Measurements from ENCODE around the gene MAML2. TPM values are rescaled to one million over a fixed set of nuclear protein-coding genes. Genes with fewer than 3 reads are reported as not detected.

Gene MAML2
- total and polyA plus RNA-seq, 2 of the 8 experiments (the other 6 are each of a cell fraction or from before 2014, with no cell fraction given): 3.8 to 6.6 TPM

GRCh38 chr11:95999711-96000406 is 343.1 kb downstream of the MAML2 start:
- Histone ChIP-seq H4K91ac (replicated peaks; ENCODE audit: insufficient read length, low read length) (no peak overlapping the region), H3K4me1 (replicated peaks in 1 of 4; ENCODE audit: control insufficient read depth in 3 of 4, insufficient read depth in 4 of 4, low read length in 3 of 4) (peaks cover 0 to 7% (median 2%) of the 10 kb centered on the region in 4 experiments; a peak in 2 of 7 replicates), H4K20me1 (replicated peaks in 1 of 2; ENCODE audit: control insufficient read depth in 1 of 2, insufficient read depth in 2 of 2, low read length in 2 of 2) (no peaks in the 10 kb centered on the region), H3K4me3 (ENCODE audit: extremely low read depth in 1 of 4, insufficient read depth in 2 of 4, low read depth in 3 of 4, low read length in 4 of 4) (no peak overlapping the region), H3K79me2 (ENCODE audit: control insufficient read depth in 1 of 2, insufficient read depth in 2 of 2, low read length in 2 of 2) (no peaks in the 10 kb centered on the region), H3K4ac (replicated peaks; ENCODE audit: insufficient read length, low read depth, low read length) (no peak overlapping the region), H2BK5ac (ENCODE audit: low read depth, low read length) (peak overlapping the region; percentile 29; the same call in 1 of the 2 replicates), H4K8ac (ENCODE audit: extremely low read depth, insufficient read depth, low read length) (no peak overlapping the region), H3K36me3 (ENCODE audit: control insufficient read depth in 2 of 4, insufficient read depth in 4 of 4, low read length in 3 of 4) (no peaks in the 10 kb centered on the region), H2AK5ac (ENCODE audit: low read depth, low read length) (no peak overlapping the region), H3K27ac (ENCODE audit: low read depth, low read length) (no peak overlapping the region), H3K79me1 (ENCODE audit: low read depth, low read length) (no peaks in the 10 kb centered on the region), H3K23ac (ENCODE audit: insufficient read length) (no peak overlapping the region), H3K9me3 (ENCODE audit: insufficient read depth in 2 of 2, low read depth in 1 of 2, low read length in 1 of 2) (no peaks in the 10 kb centered on the region), H3K23me2 (ENCODE audit: low read depth, low read length) (peaks cover 5% of the 10 kb centered on the region; the same call in 1 of the 2 replicates), H3K56ac (replicated peaks; ENCODE audit: insufficient read length, low read depth, low read length) (no peak overlapping the region), H2BK120ac (replicated peaks; ENCODE audit: low read depth, low read length) (no peak overlapping the region), H2AFZ (ENCODE audit: low read length) (no peak overlapping the region), H2BK12ac (ENCODE audit: low read depth, low read length) (no peak overlapping the region), H4K5ac (ENCODE audit: insufficient read length, low read depth, low read length) (no peak overlapping the region), H3K14ac (ENCODE audit: insufficient read length) (no peak overlapping the region), H3K9ac (replicated peaks in 1 of 4; ENCODE audit: extremely low read depth in 1 of 4, low read depth in 3 of 4, low read length in 3 of 4) (0 out of 7 replicates have a peak overlapping the region, but pooled peaks of 1 of the 4 experiments have one; percentile 8), H2BK15ac (ENCODE audit: low read length) (no peak overlapping the region), H2BK20ac (ENCODE audit: low read length) (no peak overlapping the region), H3K27me3 (replicated peaks in 1 of 4; ENCODE audit: control insufficient read depth in 3 of 4, extremely low read depth in 1 of 4, insufficient read depth in 3 of 4, low read length in 3 of 4) (no peaks in the 10 kb centered on the region), H3K18ac (ENCODE audit: extremely low read depth, low read length) (0 out of 2 replicates have a peak overlapping the region, but pooled peaks have one; percentile 4), H3K4me2 (ENCODE audit: insufficient read depth in 1 of 2, low read depth in 2 of 2, low read length in 2 of 2) (no peak overlapping the region)
- WGBS, 2 experiments (ENCODE audit: extremely low coverage in 1 of 2, insufficient coverage in 1 of 2, insufficient read length in 1 of 2, insufficient replicate concordance in 2 of 2, low coverage in 1 of 2, low lambda C conversion rate in 2 of 2, missing lambda C conversion rate in 1 of 2): 73% methylated on average over 8 of the region's 8 CpGs; no CpG with 5 or more reads in 1 of the 2 experiments
- DNase-seq (ENCODE audit: low read depth in 1 of 2, low spot score in 2 of 2): no peak
- CTCF ChIA-PET (ENCODE audit: partially characterized antibody): no interaction called here
- no peak for FAIRE-seq
- POLR2A ChIA-PET (ENCODE audit: partially characterized antibody): interaction anchor here (0.7 kb wide), 1 partner anchor 1835 kb away, joined by 3 read pairs; no protein-coding TSS in a partner anchor
- TF ChIP-seq ATF3 (IDR thresholded peaks at IDR 0.05; ENCODE audit: insufficient read depth, low read depth, low read length): no peak
- TF ChIP-seq SIN3A (conservative IDR thresholded peaks at IDR 0.05 in 1 of 2, IDR thresholded peaks at IDR 0.05 in 1 of 2; ENCODE audit: low read depth in 1 of 2, low read length in 2 of 2): no peak
- TF ChIP-seq RBBP5 (IDR thresholded peaks at IDR 0.05; ENCODE audit: borderline replicate concordance, low read depth, low read length): no peak
- no peak for TF ChIP-seq CBX5 (IDR thresholded peaks at IDR 0.05; ENCODE audit: low read depth, low read length)
- no peak for TF ChIP-seq CHD1 (IDR thresholded peaks at IDR 0.05; ENCODE audit: low read depth, low read length)
- TF ChIP-seq PHF8 (conservative IDR thresholded peaks at IDR 0.05; ENCODE audit: low read depth, low read length): no peak
- TF ChIP-seq NRF1 (IDR thresholded peaks at IDR 0.05; ENCODE audit: low read depth, low read length): no peak
